Measurements from ENCODE around the gene RAB12. TPM values are rescaled to one million over a fixed set of nuclear protein-coding genes. Genes with fewer than 3 reads are reported as not detected.

RAB12 gene
- total RNA-seq, result 50.2 TPM
- long read RNA-seq, transcript RAB12-203 (6 exons, 2,145 nt), result major isoform, 26 of 29 reads
- long read RNA-seq, partial matches to known transcripts, result 1 of 29 reads
- long read RNA-seq, other reads (novel, unspliced or antisense), result 2 of 29 reads

GRCh38 chr18:8608795-8609658 lies at the start of gene RAB12:
TSS of gene RAB12 (plus strand) at chr18:8609437. CDS start at chr18:8609440, 3 bp downstream.
- peak; percentile 92 for DNase-seq
- peak; percentile 96 to 98 for ATAC-seq
- intact Hi-C loops (cut with DNase I), result no loop called here

DNA sequence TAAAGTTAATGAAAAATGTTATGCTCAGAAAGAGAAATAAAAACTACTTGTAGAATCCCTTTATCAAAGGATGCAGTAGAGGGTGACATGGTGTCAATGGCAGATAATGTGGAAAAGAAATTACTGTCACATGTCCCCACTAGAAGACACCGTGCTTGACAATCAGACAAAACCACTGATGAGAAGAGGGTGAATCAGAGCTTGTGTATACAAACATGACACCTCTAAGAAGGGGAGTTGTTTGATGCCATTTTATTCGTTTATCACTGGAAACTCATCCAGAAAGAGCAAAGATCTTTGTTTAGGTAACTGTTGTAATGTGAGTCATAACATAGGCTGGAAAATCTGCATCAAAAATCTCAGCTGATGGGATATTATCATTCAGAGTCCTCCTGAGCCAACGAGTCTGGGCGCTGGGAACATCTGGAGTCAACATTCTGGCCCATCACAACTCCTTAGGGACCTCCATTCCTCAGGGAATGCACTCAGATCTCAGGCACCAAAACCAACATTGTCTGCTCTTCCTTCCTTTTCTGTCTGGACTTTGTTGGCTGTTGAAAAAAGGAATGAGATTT lies 49.5 kb upstream of the RAB12 start:
- DNase-seq (no peak), ATAC-seq (no peak)
- Histone ChIP-seq H3K4me3 (no peak overlapping the region), H3K36me3 (no peaks in the 10 kb centered on the region), H3K9me3 (no peaks in the 10 kb centered on the region), H3K4me1 (no peaks in the 10 kb centered on the region), H3K27ac (no peak overlapping the region), H3K27me3 (ENCODE audit: low read depth) (no peaks in the 10 kb centered on the region)
- intact Hi-C loops (cut with DNase I), result no loop called here
- no peak for TF ChIP-seq CTCF (IDR thresholded peaks at IDR 0.05)

More at GRCh38 chr18:8608795-8609658, at the start of gene RAB12:
- Histone ChIP-seq H3K9me3 (no peaks in the 10 kb centered on the region), H3K4me3 (peak within 1 kb of the TSS; percentile 91), H3K4me1 (peaks cover 50% of the 10 kb centered on the region), H3K36me3 (no peaks in the 10 kb centered on the region), H3K27ac (peak within 1 kb of the TSS; percentile 84), H3K27me3 (ENCODE audit: low read depth) (no peaks in the 10 kb centered on the region)
- peak; percentile 57 for TF ChIP-seq CTCF (IDR thresholded peaks at IDR 0.05)

- DNase-seq, result no peak
- ATAC-seq, result no peak
- Histone ChIP-seq H3K4me1 (no peaks in the 10 kb centered on the region), H3K27me3 (ENCODE audit: low read depth) (no peaks in the 10 kb centered on the region), H3K4me3 (no peak overlapping the region), H3K9me3 (no peaks in the 10 kb centered on the region), H3K27ac (no peak overlapping the region), H3K36me3 (no peaks in the 10 kb centered on the region)
- intact Hi-C loops (cut with DNase I), result no loop called here
- no peak for TF ChIP-seq CTCF (IDR thresholded peaks at IDR 0.05)
These were observed 47.9 kb upstream of the RAB12 start for GRCh38 chr18:8561123-8561910.

DNA sequence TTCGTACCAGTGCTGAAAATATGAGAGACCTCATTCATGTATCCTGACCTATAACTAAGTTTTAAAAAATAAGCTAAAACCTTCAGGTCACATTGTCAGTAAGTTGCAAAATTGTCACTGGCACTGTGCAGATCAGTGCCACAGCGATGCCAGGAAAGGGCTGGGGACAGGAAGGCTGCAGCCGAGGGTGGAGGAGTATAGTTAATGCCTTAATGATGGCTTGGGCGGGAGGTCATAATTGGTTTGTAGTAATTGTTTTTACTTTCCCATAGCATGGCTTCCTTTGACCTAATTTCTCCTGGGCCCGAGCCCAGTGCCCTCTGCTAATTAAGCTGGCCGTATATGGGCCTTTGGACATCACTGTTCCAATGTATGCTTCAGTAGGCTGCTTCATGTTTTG lies 47.2 kb upstream of the RAB12 start:
- H3K4me3 ChIP-seq, result no peak overlapping the region
- no peaks in the 10 kb centered on the region for H3K36me3 ChIP-seq
- no peaks in the 10 kb centered on the region for H3K9me3 ChIP-seq
- intact Hi-C loops (cut with DNase I), result no loop called here
- ATAC-seq (no peak), DNase-seq (no peak)
- TF ChIP-seq CTCF (IDR thresholded peaks at IDR 0.05), result no peak
- no peaks in the 10 kb centered on the region for H3K4me1 ChIP-seq
- H3K27ac ChIP-seq, result no peak overlapping the region
- H3K27me3 ChIP-seq (ENCODE audit: low read depth), result no peaks in the 10 kb centered on the region

GRCh38 chr18:8562919-8563318 lies 46.3 kb upstream of the RAB12 start:
- TF ChIP-seq CTCF (IDR thresholded peaks at IDR 0.05), result no peak
- Histone ChIP-seq H3K9me3 (no peaks in the 10 kb centered on the region), H3K36me3 (no peaks in the 10 kb centered on the region), H3K27ac (no peak overlapping the region), H3K4me3 (no peak overlapping the region), H3K4me1 (no peaks in the 10 kb centered on the region), H3K27me3 (ENCODE audit: low read depth) (no peaks in the 10 kb centered on the region)
- DNase-seq (no peak), ATAC-seq (no peak)
- intact Hi-C loops (cut with DNase I), result no loop called here

All from lower lobe of right lung (tissue), 2 donors.